ENCODE measurements around the gene CLDN16. TPM values are rescaled to one million over a fixed set of nuclear protein-coding genes. Genes with fewer than 3 reads are reported as not detected.

Gene CLDN16
- total and polyA plus RNA-seq, 12 donors, result not detected

DNA sequence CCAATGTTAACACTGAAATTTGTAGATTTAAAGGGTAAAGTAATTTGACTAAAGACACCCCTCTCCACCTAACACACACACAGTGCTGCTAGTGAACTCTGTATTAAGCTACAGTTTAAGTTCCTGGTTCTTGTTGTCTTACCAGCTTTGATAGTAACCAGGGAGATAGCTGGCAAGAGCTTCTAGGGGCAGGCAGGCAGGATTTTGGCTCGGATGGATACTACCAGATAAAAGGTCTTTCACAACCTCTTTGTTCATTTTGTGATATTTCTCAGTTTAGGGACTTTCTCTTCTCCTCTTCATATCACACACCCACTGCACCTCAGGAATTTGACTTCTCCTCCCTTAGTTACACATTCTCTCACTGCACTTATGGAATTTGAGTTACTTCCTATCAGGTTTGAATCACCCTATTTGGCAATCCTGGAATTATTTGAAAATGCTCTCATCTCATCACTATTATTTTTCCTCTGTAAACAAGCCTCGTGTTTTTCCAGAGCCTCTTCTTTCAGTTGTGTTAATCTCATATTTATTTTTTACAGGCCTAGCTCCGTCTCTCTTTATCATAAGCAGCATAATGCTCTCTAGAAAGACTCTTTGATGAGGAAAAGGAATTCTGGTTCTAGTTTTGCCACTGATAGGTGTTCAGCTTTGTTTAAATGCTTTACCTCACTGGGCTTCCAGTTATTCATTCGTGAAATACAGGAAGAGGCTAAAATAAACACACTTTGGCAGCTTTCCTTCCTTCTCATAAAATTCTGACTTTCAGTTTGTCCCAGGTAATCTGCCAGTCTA is 42.7 kb upstream of the CLDN16 start:
- no peaks in the 10 kb centered on the region for H3K27me3 ChIP-seq
- ATAC-seq (peak; percentile 79 to 99 (median 92)), DNase-seq (peak in 1 of 2 donors; percentile 37)
- H3K36me3 ChIP-seq, result no peaks in the 10 kb centered on the region
- no peak overlapping the region for H3K4me3 ChIP-seq
- H3K27ac ChIP-seq, result peak overlapping the region in 6 of 10 donors; percentile 11 to 64 (median 26)
- TF ChIP-seq, protein P1, sequence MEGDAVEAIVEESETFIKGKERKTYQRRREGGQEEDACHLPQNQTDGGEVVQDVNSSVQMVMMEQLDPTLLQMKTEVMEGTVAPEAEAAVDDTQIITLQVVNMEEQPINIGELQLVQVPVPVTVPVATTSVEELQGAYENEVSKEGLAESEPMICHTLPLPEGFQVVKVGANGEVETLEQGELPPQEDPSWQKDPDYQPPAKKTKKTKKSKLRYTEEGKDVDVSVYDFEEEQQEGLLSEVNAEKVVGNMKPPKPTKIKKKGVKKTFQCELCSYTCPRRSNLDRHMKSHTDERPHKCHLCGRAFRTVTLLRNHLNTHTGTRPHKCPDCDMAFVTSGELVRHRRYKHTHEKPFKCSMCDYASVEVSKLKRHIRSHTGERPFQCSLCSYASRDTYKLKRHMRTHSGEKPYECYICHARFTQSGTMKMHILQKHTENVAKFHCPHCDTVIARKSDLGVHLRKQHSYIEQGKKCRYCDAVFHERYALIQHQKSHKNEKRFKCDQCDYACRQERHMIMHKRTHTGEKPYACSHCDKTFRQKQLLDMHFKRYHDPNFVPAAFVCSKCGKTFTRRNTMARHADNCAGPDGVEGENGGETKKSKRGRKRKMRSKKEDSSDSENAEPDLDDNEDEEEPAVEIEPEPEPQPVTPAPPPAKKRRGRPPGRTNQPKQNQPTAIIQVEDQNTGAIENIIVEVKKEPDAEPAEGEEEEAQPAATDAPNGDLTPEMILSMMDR (IDR thresholded peaks at IDR 0.05), result no peak
- WGBS, 2 donors, result 4 to 13% methylated on average over 4 of the region's 4 CpGs
- H3K4me1 ChIP-seq, result peaks cover 0 to 17% (median 15%) of the 10 kb centered on the region in 9 donors
- H3K9me3 ChIP-seq, result peaks cover 0 to 4% (median 0%) of the 10 kb centered on the region in 11 donors
- intact Hi-C loops (cut with DNase I), result no loop called here

DNA sequence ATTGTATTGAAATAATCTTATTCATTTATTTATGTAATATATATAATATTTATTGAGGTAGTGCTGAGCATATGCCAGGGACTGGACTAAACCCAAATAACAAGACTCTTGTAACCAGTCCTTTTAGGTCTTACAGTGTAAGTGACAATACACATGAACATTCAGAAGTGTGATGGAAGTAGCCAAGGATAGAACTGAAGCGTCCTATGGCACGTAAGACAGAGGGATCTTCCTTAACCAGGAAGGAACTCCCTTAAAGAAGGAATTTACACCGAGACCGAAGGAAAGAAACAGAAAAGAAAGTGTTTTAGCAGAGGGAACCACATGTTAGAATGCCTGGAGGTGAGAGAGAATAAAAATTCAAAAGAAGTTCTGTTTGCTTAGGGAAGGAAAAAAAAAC is 42.1 kb upstream of the CLDN16 start:
- H3K4me3 ChIP-seq, result no peak overlapping the region
- peaks cover 0 to 4% (median 0%) of the 10 kb centered on the region in 11 donors for H3K9me3 ChIP-seq
- H3K36me3 ChIP-seq, result no peaks in the 10 kb centered on the region
- 50 to 56% methylated on average over 4 of the region's 4 CpGs for WGBS, 2 donors
- DNase-seq (no peak), ATAC-seq (peak in 4 of 8 donors; percentile 45 to 50 (median 48))
- no peaks in the 10 kb centered on the region for H3K27me3 ChIP-seq
- intact Hi-C loops (cut with DNase I), result no loop called here
- H3K4me1 ChIP-seq, result peaks cover 0 to 17% (median 15%) of the 10 kb centered on the region in 9 donors
- TF ChIP-seq, protein P1 (IDR thresholded peaks at IDR 0.05), result no peak
- H3K27ac ChIP-seq, result peak overlapping the region in 4 of 10 donors; percentile 11 to 64 (median 36)

DNA sequence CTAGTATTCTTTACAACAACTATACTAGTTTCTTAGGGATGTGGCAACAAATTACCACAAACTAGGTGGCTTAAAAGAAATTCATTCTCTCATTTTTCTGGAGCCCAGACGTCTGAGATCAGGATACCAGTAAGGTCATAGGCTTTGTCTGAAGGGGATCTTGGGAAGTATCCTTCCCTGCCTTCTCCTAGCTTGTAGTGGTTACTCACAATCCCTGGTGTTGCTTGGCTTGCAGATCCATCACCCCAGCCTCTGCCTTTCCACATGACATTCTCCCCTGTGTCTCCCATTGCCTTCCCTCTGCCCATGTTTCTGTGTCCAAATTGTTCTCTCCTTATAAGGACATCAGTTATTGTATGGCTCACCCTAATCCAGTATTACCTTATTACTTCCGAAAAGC is 41.4 kb upstream of the CLDN16 start:
- Histone ChIP-seq H3K4me3 (no peak overlapping the region), H3K27me3 (no peaks in the 10 kb centered on the region), H3K27ac (no peak overlapping the region), H3K36me3 (no peaks in the 10 kb centered on the region), H3K4me1 (peaks cover 0 to 17% (median 15%) of the 10 kb centered on the region in 9 donors), H3K9me3 (peaks cover 0 to 4% (median 0%) of the 10 kb centered on the region in 11 donors)
- 79 to 82% methylated on average over 2 of the region's 2 CpGs for WGBS, 2 donors
- DNase-seq (no peak), ATAC-seq (no peak)
- intact Hi-C loops (cut with DNase I), result no loop called here
- TF ChIP-seq, protein P1 (IDR thresholded peaks at IDR 0.05), result no peak

DNA sequence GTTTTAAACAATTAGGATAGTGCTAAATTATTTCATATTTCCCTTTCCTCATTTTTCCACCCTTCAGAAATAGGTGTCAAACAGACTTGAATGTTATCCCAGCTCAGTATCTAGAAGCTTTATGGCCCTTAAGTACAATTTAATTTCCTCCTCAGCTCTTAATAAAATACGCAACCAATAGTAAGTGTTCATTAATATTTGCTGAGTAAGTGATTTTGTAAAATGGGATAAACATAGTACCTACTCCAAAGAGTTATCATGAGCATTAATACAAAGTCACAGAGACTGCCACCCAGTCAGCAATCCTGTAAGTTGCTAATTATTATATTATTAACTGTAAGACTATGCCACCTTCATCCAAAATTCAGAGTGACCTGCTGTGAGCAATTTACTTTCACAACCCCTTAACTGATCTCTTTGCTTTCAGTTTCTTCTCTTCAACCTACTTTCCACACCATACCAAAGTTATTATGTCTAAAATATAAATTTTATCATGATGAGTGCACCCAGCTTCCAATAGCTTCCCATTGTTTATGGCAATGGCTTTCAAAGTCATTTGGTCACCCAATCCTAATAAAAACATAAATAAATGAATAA is 35.0 kb upstream of the CLDN16 start:
- no peaks in the 10 kb centered on the region for H3K27me3 ChIP-seq
- no peaks in the 10 kb centered on the region for H3K36me3 ChIP-seq
- intact Hi-C loops (cut with DNase I), result no loop called here
- H3K4me3 ChIP-seq, result no peak overlapping the region
- H3K27ac ChIP-seq, result no peak overlapping the region
- no peak for ATAC-seq
- no peaks in the 10 kb centered on the region for H3K4me1 ChIP-seq
- peaks cover 0 to 13% (median 0%) of the 10 kb centered on the region in 11 donors for H3K9me3 ChIP-seq
- no peak for DNase-seq
- WGBS, 2 donors, result 95 to 97% methylated on average over 1 of the region's 1 CpG
- TF ChIP-seq, protein P1 (IDR thresholded peaks at IDR 0.05), result no peak
